Fibroblast of lung (primary cell): ENCODE results near the gene STXBP2. TPM values are rescaled to one million over a fixed set of nuclear protein-coding genes. Genes with fewer than 3 reads are reported as not detected.

Source experiments
- DNase-seq, 2 donors: peaks; one replicate each; pipeline versions ENCODE4 v3.0.0 to v3.0.0-alpha.2; 2010; ENCODE audit warnings: low read depth in 2 of 2
- H2AFZ ChIP-seq: 2 replicates; pipeline ENCODE4 v1.5.1; 2012; ENCODE audit warnings: low read length, control low read depth, inconsistent platforms
- H3K27ac ChIP-seq: 2 replicates; pipeline ENCODE4 v1.5.1; 2011; ENCODE audit warnings: low read length, control low read depth; ENCODE audit not compliant: insufficient read depth
- H3K27me3 ChIP-seq: 2 replicates; pipeline ENCODE4 v1.5.1; 2011; ENCODE audit warnings: mild to moderate bottlenecking, low read length; ENCODE audit not compliant: control insufficient read depth, insufficient read depth
- H3K36me3 ChIP-seq: 2 replicates; pipeline ENCODE4 v1.5.1; 2011; ENCODE audit warnings: low read length; ENCODE audit not compliant: control insufficient read depth, insufficient read depth
- H3K4me1 ChIP-seq: 2 replicates; pipeline ENCODE4 v1.5.1; 2011; ENCODE audit warnings: low read length; ENCODE audit not compliant: control insufficient read depth, insufficient read depth; ENCODE audit errors: extremely low read depth
- H3K4me2 ChIP-seq: 2 replicates; pipeline ENCODE4 v1.5.1; 2011; ENCODE audit warnings: low read length, control low read depth; ENCODE audit not compliant: insufficient read depth; ENCODE audit errors: extremely low read depth
- H3K4me3 ChIP-seq, 4 experiments: fragments of 200-600 bp in 1 of 4; sonication (generic) in 1 of 4; replicated peaks in 1 of 4; 2 replicates each; pipeline ENCODE4 v1.5.1; 2011 to 2016; ENCODE audit warnings: low read length in 4 of 4, low read depth in 3 of 4, mild to moderate bottlenecking in 3 of 4, control low read depth in 2 of 4, inconsistent platforms in 1 of 4, mixed read lengths in 1 of 4; ENCODE audit not compliant: insufficient read depth in 1 of 4; ENCODE audit errors: control extremely low read depth in 1 of 4
- H3K79me2 ChIP-seq: 2 replicates; pipeline ENCODE4 v1.5.1; 2012; ENCODE audit warnings: mild to moderate bottlenecking, low read length, inconsistent platforms; ENCODE audit not compliant: control insufficient read depth, insufficient read depth
- H3K9ac ChIP-seq: 2 replicates; pipeline ENCODE4 v1.5.1; 2011; ENCODE audit warnings: mild to moderate bottlenecking, low read length, control low read depth; ENCODE audit not compliant: insufficient read depth
- H3K9me3 ChIP-seq: 2 replicates; pipeline ENCODE4 v1.5.1; 2012; ENCODE audit warnings: low read depth, low read length; ENCODE audit not compliant: control insufficient read depth, insufficient read depth
- H4K20me1 ChIP-seq: 2 replicates; pipeline ENCODE4 v1.5.1; 2011; ENCODE audit warnings: low read length; ENCODE audit not compliant: control insufficient read depth, insufficient read depth; ENCODE audit errors: extremely low read depth
- EZH2 ChIP-seq: IDR thresholded peaks from 2 replicates; pipeline ENCODE4 v1.5.1; 2012; ENCODE audit warnings: low read length, control low read depth, mild to moderate bottlenecking; ENCODE audit errors: missing control alignments
- polyA plus RNA-seq, 2 donors: library from polyadenylated mRNA; depleted of rRNA in 1 of 2; stranded (reverse) in 1 of 2; unstranded in 1 of 2; fragments of >200 nt; gene quantifications; 2 replicates each; pipeline ENCODE4 v1.2.1, GENCODE V29; 2011 to 2012; ENCODE audit warnings: missing spikeins in 1 of 2
- total RNA-seq: library from RNA; depleted of rRNA; stranded (reverse); fragments of >200 nt; gene quantifications from 2 replicates; pipeline ENCODE4 v1.2.1, GENCODE V29; 2014
- TF ChIP-seq, protein P1 (sequence below), 2 donors: IDR thresholded peaks in 1 of 2; conservative IDR thresholded peaks in 1 of 2; 1 replicate in 1 of 2; 2 replicates in 1 of 2; pipeline ENCODE4 v1.5.1; 2011 to 2012; ENCODE audit warnings: low read length in 2 of 2, control low read depth in 1 of 2, inconsistent platforms in 1 of 2, low read depth in 1 of 2, mild to moderate bottlenecking in 1 of 2

Gene STXBP2
- total and polyA plus RNA-seq, 2 donors (not counting 1 experiment from before 2014, with no cell fraction given) = 4.6 TPM

- H3K79me2 ChIP-seq = no peaks in the 10 kb centered on the region
- no peaks in the 10 kb centered on the region for H3K4me1 ChIP-seq
- no peak overlapping the region for H3K4me2 ChIP-seq
- TF ChIP-seq EZH2 = peak; percentile 60
- TF ChIP-seq, protein P1, sequence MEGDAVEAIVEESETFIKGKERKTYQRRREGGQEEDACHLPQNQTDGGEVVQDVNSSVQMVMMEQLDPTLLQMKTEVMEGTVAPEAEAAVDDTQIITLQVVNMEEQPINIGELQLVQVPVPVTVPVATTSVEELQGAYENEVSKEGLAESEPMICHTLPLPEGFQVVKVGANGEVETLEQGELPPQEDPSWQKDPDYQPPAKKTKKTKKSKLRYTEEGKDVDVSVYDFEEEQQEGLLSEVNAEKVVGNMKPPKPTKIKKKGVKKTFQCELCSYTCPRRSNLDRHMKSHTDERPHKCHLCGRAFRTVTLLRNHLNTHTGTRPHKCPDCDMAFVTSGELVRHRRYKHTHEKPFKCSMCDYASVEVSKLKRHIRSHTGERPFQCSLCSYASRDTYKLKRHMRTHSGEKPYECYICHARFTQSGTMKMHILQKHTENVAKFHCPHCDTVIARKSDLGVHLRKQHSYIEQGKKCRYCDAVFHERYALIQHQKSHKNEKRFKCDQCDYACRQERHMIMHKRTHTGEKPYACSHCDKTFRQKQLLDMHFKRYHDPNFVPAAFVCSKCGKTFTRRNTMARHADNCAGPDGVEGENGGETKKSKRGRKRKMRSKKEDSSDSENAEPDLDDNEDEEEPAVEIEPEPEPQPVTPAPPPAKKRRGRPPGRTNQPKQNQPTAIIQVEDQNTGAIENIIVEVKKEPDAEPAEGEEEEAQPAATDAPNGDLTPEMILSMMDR (conservative IDR thresholded peaks at IDR 0.05 in 1 of 2, IDR thresholded peaks at IDR 0.05 in 1 of 2; ENCODE audit: low read depth in 1 of 2, low read length in 2 of 2) = no peak
- no peaks in the 10 kb centered on the region for H3K36me3 ChIP-seq
- H2AFZ ChIP-seq = no peak overlapping the region
- DNase-seq = no peak
- no peak overlapping the region for H3K9ac ChIP-seq
- H3K9me3 ChIP-seq = no peaks in the 10 kb centered on the region
- H3K27me3 ChIP-seq = peaks cover 8% of the 10 kb centered on the region
- no peak overlapping the region for H3K27ac ChIP-seq
- peak overlapping the region in 1 of 4 experiments; percentile 27 for H3K4me3 ChIP-seq
- no peaks in the 10 kb centered on the region for H4K20me1 ChIP-seq
Observed at GRCh38 chr19:7636317-7636690, 606 bp upstream of the STXBP2 start.

GRCh38 chr19:7637374-7638256 lies 705 bp downstream of the STXBP2 start:
- peak overlapping the region in 1 of 4 experiments; percentile 21 for H3K4me3 ChIP-seq
- no peak overlapping the region for H3K4me2 ChIP-seq
- H2AFZ ChIP-seq = no peak overlapping the region

GRCh38 chr19:7638802-7639465 lies 2.0 kb downstream of the STXBP2 start:
- H3K79me2 ChIP-seq = no peaks in the 10 kb centered on the region
- H3K27me3 ChIP-seq = peaks cover 8% of the 10 kb centered on the region
- no peaks in the 10 kb centered on the region for H4K20me1 ChIP-seq
- no peak overlapping the region for H2AFZ ChIP-seq
- no peak overlapping the region for H3K4me3 ChIP-seq
- DNase-seq = no peak
- H3K9ac ChIP-seq = no peak overlapping the region
- H3K9me3 ChIP-seq = no peaks in the 10 kb centered on the region
- H3K4me2 ChIP-seq = no peak overlapping the region
- H3K36me3 ChIP-seq = no peaks in the 10 kb centered on the region
- no peaks in the 10 kb centered on the region for H3K4me1 ChIP-seq
- TF ChIP-seq EZH2 = no peak
- no peak overlapping the region for H3K27ac ChIP-seq

More at GRCh38 chr19:7637374-7638256, 705 bp downstream of the STXBP2 start:
- Histone ChIP-seq H3K79me2 (no peaks in the 10 kb centered on the region), H3K9ac (no peak overlapping the region), H3K36me3 (no peaks in the 10 kb centered on the region), H4K20me1 (no peaks in the 10 kb centered on the region), H3K4me1 (no peaks in the 10 kb centered on the region), H3K9me3 (no peaks in the 10 kb centered on the region), H3K27ac (no peak overlapping the region), H3K27me3 (peaks cover 8% of the 10 kb centered on the region)
- TF ChIP-seq, protein P1 (conservative IDR thresholded peaks at IDR 0.05 in 1 of 2, IDR thresholded peaks at IDR 0.05 in 1 of 2; ENCODE audit: low read depth in 1 of 2, low read length in 2 of 2) = no peak
- no peak for TF ChIP-seq EZH2
- DNase-seq = no peak
